Adrenal gland (tissue), 5 donors: ENCODE data around the gene CFTR.

Experiments used
- CTCF ChIP-seq, 6 experiments: fragments of 450-650 bp in 4 of 6; fragments of 200-600 bp in 2 of 6; sonication (generic) in 1 of 6; IDR thresholded peaks; 1 replicate in 5 of 6; 2 replicates in 1 of 6; pipeline versions ENCODE4 v1.5.1 to v1.8.0; 2016 to 2021; ENCODE audit warnings: antibody characterized with exemption in 6 of 6, mild to moderate bottlenecking in 2 of 6, moderate library complexity in 1 of 6
- POLR2A ChIP-seq, 2 donors: fragments of 450-650 bp; IDR thresholded peaks; one replicate each; pipeline ENCODE4 v1.6.1; 2017; ENCODE audit warnings: antibody characterized with exemption in 2 of 2, mild to moderate bottlenecking in 2 of 2, moderate library complexity in 1 of 2
- donor health status: DM: no; HTN: no; CAD: no.

DNA sequence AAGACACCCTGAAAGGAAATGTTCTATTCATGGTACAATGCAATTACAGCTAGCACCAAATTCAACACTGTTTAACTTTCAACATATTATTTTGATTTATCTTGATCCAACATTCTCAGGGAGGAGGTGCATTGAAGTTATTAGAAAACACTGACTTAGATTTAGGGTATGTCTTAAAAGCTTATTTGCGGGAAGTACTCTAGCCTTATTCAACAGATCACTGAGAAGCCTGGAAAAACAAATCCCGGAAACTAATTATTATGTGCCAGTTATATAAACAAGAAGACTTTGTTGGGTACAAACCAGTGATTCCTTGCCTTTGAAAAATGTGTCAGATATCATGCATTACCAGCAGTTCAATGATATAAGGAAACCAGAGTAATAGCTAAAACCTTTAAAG is 160.1 kb downstream of the CFTR start:
- TF ChIP-seq CTCF (IDR thresholded peaks at IDR 0.05) = no peak
- TF ChIP-seq POLR2A (IDR thresholded peaks at IDR 0.05) = no peak
